ENCODE results near the gene PFN2. TPM values are rescaled to one million over a fixed set of nuclear protein-coding genes. Genes with fewer than 3 reads are reported as not detected.
"Not testable (repeated sequence)": the region's sequence is repeated elsewhere in the genome, so short reads cannot be mapped to it uniquely, and the experiment has no call there.

Gene PFN2, protein sequence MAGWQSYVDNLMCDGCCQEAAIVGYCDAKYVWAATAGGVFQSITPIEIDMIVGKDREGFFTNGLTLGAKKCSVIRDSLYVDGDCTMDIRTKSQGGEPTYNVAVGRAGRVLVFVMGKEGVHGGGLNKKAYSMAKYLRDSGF
- total RNA-seq = 0.59 and 0.61 TPM in 2 replicates

GRCh38 chr3:149970716-149971402 is at the start of gene PFN2:
PFN2 (minus strand) TSS chr3:149970895; CDS start chr3:149970856, 39 bp downstream.
- intact Hi-C loops (cut with micrococcal nuclease) = loop anchor here (2.0 to 10.0 kb wide), 4 partner anchors 158 to 1114 kb away; partner anchors contain the start of genes EIF2A, MED12L, RNF13 and SERP1

GRCh38 chr3:150015901-150016300 is 45.2 kb upstream of the PFN2 start:
- intact Hi-C loops (cut with micrococcal nuclease) = no loop called here

GRCh38 chr3:150014782-150015181 is 44.1 kb upstream of the PFN2 start:
- intact Hi-C loops (cut with micrococcal nuclease) = no loop called here

DNA sequence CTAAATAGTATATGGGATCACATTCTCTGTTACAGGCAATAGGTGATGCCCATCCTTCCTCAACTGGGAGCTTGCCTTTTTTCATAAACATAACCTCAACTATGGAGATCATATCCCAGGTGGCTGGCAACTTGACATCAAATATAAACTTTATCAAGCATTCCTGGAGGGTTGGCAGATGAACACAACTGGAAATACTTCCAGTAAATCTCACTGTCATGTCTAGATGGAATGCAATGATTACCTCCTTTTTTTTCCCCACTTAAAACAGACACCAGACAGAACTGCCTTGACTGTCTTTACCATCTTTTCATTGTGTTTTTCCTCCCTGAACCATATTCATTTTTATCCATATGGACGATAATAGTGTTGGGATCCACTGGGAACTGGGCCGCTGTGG is 43.1 kb upstream of the PFN2 start:
- intact Hi-C loops (cut with micrococcal nuclease) = no loop called here

DNA sequence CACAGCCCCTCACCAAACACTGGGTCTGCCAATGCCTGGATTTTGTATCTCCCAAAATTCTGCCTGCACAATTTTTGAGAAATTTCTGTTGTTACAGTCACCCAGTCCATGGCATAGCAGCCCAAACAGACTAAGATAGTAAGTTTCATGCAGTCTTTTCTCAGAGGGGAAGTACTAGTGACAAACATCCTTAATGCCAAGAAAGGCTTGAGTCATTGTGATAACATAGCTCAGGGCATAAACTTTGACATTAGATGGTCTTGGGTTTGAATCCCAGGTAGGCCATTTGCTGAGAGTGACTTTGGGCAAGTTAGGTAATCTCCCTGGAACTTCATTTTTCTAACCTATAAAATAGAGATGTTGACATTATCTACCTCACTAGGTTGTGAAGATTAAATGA is 36.1 kb upstream of the PFN2 start:
- intact Hi-C loops (cut with micrococcal nuclease) = no loop called here

DNA sequence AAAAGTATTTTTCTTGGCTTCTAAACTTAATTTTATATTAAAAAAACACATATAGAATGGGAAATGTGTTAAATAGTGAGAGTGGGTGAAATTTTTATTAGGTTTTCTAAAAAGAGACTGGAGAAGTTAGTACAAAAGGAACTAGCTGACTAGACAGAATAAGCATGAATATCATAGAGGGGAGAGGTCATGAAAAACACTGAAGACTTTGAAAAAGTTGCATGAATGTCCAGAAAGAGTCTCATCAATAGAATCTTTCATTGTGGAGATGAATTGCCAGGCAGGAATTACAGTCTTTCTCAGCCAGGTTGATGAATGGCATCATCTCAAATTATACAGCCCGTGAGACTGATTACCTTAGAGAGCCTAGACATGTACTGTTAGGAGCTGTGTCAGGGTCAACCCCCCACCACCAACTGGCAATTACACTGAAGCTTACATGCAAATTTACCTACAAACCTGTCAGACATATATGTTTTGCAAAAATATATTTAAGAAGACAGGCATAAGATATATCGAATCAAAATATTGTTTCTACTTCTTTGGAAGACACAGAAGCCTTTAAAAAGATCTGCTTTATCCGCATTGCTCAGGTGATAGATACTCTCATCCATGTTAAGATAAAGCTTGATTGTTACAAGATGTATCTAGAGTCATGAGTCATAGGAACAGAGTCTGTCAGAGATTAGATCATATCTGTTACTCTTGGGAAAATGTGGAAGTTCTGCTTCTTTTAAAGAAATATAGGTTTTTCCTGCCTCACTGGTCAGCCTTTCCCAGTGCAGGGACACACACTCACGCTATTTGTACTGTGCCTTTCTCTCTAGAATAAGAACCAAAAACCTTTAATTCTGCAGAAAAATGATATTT is 34.8 kb upstream of the PFN2 start:
- intact Hi-C loops (cut with micrococcal nuclease) = no loop called here

GRCh38 chr3:150000641-150001040 is 29.9 kb upstream of the PFN2 start:
- intact Hi-C loops (cut with micrococcal nuclease) = no loop called here

- intact Hi-C loops (cut with micrococcal nuclease) = no loop called here
Observed at GRCh38 chr3:149999421-149999820, 28.7 kb upstream of the PFN2 start.

- intact Hi-C loops (cut with micrococcal nuclease) = no loop called here
Observed at GRCh38 chr3:149998946-149999345, 28.3 kb upstream of the PFN2 start.

GRCh38 chr3:149992416-149993058 is 21.8 kb upstream of the PFN2 start:
- intact Hi-C loops (cut with micrococcal nuclease) = no loop called here

DNA sequence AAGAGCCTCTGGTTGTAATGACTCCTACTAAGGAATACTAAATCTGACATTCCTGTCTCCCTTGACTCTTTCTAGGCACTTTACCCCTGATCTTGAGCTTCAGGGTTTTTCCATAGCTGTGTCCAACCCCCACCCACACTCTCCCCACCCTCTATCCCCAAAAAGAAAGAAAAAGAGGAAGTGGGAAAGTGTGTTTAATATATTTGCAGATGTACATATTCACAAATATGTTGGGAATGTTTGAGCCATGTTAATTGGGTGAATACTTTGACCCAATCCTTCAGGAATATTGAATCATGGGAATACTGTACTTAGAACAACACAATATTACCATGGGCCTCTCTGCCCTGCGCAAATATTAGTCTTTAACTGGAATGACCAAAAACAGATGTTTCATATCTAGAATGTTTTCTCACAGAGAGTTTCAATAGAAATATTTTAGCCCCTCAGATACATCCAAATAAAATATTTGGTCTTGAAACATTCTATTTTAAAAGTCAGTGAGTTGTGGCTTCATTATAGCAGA is 19.8 kb upstream of the PFN2 start:
- intact Hi-C loops (cut with micrococcal nuclease) = no loop called here

- intact Hi-C loops (cut with micrococcal nuclease) = no loop called here
Observed at GRCh38 chr3:149989307-149989706, 18.6 kb upstream of the PFN2 start.

GRCh38 chr3:149983628-149984027 is 12.9 kb upstream of the PFN2 start:
- intact Hi-C loops (cut with micrococcal nuclease) = no loop called here

DNA sequence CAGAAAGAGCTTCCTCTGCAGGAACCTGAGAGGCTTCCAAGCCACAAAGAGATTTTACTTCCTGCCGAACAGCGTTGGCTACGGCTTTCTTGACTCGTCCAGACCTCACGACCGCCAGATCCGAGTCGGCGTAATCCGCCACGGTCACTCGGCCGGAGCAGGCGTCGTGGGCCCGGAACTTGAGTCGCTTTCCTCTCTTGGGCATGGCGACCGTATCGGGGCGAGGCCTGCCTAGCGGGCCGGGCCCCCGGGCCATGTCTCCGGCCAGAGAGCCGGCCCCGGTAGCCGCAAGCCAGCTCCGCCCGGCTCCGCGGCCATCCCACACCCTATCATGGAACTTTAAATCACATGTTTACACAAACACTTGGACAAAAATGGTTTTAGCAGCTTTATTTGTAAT is 12.4 kb upstream of the PFN2 start:
- intact Hi-C loops (cut with micrococcal nuclease) = not testable (repeated sequence)

GRCh38 chr3:149981979-149982378 is 11.3 kb upstream of the PFN2 start:
- intact Hi-C loops (cut with micrococcal nuclease) = not testable (repeated sequence)

DNA sequence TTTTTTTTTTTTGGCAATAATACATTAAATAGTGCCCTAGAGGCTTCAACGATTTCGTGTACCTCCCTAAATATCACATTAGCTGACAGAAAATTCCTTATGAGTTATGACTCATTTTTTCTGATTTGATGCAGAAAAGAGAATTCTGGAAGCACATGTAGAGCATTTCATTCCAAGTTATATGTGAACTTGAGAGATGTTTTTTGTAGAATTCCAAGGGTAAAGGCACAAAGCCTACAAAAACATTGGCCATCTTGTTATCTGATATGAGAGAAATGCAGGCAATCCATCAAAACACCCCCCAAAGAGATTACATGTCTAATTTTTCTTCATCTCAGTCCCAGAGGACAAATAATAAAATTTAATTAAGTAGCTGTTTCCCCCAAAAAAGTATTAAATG is 6.7 kb upstream of the PFN2 start:
- intact Hi-C loops (cut with micrococcal nuclease) = loop anchor here (10.0 kb wide), 1 partner anchor 1107 kb away; the partner anchor contains the start of gene MED12L

GRCh38 chr3:149975919-149976318 is 5.2 kb upstream of the PFN2 start:
- intact Hi-C loops (cut with micrococcal nuclease) = loop anchor here (10.0 kb wide), 1 partner anchor 1109 kb away; the partner anchor contains the start of gene MED12L

DNA sequence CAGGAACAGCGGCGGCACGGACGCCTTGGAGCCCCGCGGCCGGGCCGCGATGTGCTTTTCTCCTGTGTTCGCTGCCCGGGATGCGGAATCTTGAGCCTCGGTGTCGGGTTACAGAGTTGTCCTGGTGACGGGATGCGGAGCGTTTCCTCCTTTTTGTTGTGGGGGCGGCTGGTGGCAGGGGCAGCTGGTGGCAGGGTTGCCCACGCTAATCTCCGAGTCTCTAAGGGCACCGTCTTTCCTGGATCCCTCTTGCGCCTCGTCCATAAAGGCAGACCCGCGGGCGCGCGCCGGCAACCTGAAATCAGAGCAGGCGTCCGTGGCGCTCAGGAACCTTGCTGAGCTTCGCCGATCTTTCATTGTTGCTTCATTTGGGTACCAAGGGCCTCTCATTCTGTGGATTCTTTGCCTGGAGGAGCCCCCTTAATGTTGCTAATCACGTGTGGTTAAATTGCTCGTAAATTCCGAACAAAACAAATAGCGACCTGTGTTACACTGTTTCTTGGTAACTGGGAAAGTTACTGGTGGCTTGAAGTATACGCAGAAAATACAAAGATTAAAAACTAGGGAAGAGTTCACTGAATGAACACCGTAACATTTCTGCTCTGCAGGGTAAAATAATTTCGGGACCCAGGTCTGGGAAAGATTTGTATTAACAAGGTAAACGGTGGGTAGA is 844 bp upstream of the PFN2 start:
- intact Hi-C loops (cut with micrococcal nuclease) = loop anchor here (2.0 to 10.0 kb wide), 4 partner anchors 159 to 1113 kb away; partner anchors contain the start of genes EIF2A, MED12L, RNF13 and SERP1

GRCh38 chr3:149969940-149970715 is 567 bp downstream of the PFN2 start:
- intact Hi-C loops (cut with micrococcal nuclease) = loop anchor here (2.0 to 10.0 kb wide), 4 partner anchors 157 to 1115 kb away; partner anchors contain the start of genes EIF2A, MED12L, RNF13 and SERP1
